ENCODE results near the gene GOLPH3.

The GOLPH3 gene

GRCh38 chr5:32170303-32171151, 3.6 kb downstream of the GOLPH3 start:
- DNase-seq: peak; percentile 51

DNA sequence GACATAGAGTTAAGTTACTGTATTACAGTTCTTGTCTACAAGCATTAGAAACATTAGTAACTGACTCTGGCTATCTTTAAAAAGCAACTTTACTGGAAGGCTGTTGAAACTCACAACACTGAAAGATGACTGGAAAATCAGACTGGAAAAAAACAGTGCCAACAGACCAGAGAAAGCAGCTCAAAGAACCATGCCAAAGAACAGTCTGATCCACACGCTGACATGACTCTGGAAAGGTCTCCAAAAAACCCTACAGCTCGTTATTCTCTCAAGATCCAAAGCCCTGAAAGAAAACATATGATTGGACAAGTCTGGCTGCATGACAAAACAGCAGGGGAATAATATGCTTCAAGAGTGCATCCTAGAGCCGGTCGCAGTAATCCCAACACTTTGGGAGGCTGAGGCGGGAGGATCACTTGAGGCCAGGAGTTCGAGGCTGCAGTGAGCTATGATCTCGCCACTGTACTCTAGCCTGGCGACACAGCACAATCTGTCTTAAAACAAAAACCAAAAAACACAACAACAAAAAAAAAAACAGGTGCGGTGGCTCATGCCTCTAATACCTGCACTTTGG, 5.6 kb downstream of the GOLPH3 start:
- no peak for DNase-seq

DNA sequence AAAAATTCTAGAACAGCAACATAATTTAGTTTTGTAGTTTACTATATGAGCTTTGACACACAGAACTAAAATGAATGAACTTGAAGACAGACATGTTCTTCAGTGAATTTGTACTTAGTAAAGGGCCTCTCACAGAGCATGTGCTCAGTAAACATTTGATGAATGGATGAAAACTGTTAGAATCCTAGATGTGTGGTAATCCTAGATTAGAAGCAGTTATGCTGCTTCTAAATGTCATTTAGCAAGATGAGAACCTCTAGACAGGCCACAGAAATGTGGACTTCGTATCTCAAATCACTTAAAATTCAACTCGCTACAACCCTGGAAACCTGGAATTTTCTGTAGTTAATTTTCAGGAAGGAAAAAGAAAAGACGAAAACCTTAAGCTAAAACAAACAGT, 8.5 kb downstream of the GOLPH3 start:
- no peak for DNase-seq

DNA sequence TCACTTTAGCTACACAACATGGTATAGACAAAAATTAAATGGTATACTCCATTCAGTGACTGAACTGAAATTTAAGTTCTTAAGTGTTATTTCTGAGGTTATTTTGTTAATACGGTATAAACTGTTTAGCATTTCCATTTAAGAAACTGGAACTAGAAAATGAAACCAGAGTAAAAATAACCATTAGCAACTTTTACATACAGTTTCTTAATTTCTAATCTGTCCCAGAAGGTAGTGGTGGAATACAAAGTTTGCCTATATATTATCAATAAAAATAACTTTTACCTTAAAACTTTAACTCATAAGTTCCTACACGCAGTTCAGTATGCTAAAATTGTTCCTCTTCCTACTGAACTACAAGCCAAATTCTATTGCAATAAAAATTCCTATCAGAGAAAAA, 10.3 kb downstream of the GOLPH3 start:
- no peak for DNase-seq

DNA sequence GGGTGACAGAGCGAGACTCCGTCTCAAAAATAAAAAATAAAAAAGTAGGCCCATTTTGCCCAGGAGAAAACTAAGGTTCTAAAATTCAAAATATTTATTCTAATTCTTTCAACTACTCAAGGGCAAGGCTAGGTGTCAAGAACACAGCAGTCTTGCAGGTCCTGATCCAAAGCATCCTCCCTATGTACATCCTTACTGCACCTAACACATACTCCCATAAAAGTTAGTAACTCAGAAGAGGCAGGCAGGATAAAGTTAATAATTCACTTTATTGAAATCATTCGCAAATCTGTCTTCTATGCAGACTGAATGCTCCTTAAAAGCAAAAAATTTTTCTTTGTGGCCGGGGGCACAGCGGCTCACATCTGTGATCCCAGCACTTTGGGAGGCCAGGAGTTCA, 11.1 kb downstream of the GOLPH3 start:
- DNase-seq: no peak

DNA sequence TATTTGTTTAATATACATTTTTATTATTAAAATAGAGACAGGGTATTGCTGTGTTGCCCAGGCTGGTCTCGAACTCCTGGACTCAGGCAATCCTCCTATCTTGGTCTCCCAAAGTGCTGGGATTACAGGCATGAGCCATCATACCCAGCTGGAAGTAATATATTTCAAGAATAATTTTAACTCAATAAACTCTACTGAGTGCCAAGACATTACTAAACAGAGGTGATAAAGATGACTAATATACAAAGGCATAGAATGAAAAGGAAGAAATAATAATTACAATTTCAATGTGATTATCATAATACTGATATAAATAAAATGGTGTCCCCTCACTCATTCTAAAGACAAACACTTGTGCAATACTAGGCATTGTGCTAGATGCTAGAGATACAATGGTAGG, 13.9 kb downstream of the GOLPH3 start:
- DNase-seq: no peak

- DNase-seq: no peak
Measured at GRCh38 chr5:32159328-32160072, 14.6 kb downstream of the GOLPH3 start.

GRCh38 chr5:32158679-32158975, 15.5 kb downstream of the GOLPH3 start:
- no peak for DNase-seq

- no peak for DNase-seq
Measured at GRCh38 chr5:32157078-32157477, 17.0 kb downstream of the GOLPH3 start.

GRCh38 chr5:32156635-32157034, 17.5 kb downstream of the GOLPH3 start:
- DNase-seq: no peak

DNA sequence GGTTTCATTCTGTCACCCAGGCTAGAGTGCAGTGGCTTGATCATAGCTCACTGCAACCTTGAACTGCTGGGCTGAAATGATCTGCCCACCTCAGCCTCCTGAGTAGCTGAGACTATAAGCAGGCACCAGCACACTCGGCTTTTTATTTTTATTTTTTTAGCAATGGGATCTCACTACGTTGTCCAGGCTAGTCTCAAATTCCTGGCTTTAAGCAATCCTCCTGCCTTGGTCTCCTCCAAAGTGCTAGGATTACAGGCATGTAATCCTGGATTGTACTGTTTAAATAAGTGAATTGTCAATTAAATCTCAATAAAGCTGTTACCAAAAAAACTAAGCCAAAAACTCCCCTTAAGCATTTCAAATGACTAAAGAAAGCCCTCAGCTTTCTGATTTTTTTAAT, 18.9 kb downstream of the GOLPH3 start:
- no peak for DNase-seq

GRCh38 chr5:32153723-32154122, 20.4 kb downstream of the GOLPH3 start:
- no peak for DNase-seq

GRCh38 chr5:32151198-32151597, 22.9 kb downstream of the GOLPH3 start:
- DNase-seq: no peak

DNA sequence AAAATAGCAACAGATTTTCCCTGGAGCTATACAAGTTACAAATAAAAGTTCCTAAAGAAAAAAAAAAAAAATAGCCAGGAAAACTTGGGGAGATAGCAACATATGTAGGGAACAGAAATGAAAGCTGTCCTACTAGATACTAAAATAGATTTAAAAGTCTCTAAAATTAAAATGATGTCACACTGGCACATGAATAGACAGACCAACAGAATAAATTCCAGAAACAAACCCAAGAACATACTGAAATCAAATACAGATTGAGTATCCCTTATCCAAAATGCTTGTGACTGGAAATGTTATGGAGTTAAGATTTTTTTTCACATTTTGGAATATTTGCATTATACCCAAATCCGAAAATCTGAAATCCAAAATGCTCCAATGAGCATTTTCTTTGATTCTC, 23.8 kb downstream of the GOLPH3 start:
- no peak for DNase-seq

DNA sequence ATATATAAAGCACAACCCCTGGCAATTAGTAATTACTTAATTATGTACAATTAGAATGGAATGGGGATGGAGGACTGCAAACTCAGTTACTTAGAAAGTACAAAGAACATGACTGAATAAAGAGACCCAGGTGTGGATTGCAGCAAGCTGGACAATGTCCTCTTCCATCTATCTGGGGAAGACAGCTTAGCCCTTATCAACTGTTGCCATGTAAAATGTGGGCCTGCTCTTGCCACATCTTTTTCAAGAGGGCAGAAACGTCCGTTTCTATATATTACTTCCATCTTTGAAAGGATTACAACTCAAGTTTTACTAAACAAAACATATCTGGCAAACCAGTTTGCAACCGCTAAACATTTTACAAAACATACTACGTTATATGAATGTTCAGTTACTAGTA, 26.2 kb downstream of the GOLPH3 start:
- DNase-seq: no peak

GRCh38 chr5:32147236-32147635, 26.9 kb downstream of the GOLPH3 start:
- DNase-seq: no peak

DNA sequence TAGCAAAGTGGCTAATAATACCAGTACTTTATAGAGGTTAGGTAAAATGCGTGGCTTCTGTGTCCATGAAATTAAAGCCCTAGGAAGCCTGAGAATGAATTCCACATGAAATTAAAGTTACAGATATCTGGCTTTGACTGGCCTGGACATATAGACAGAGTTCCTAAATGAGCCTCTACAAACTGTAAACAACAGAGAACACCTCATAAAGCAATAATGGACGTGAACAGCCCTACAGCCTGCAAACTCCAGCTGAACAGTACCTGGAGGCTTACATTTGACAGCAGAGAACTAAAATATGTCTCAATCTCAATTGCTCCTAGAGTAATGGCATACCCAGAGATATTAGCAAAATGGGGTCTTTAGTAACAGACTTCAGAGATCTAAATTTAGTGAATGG, 28.7 kb downstream of the GOLPH3 start:
- DNase-seq: no peak

DNA sequence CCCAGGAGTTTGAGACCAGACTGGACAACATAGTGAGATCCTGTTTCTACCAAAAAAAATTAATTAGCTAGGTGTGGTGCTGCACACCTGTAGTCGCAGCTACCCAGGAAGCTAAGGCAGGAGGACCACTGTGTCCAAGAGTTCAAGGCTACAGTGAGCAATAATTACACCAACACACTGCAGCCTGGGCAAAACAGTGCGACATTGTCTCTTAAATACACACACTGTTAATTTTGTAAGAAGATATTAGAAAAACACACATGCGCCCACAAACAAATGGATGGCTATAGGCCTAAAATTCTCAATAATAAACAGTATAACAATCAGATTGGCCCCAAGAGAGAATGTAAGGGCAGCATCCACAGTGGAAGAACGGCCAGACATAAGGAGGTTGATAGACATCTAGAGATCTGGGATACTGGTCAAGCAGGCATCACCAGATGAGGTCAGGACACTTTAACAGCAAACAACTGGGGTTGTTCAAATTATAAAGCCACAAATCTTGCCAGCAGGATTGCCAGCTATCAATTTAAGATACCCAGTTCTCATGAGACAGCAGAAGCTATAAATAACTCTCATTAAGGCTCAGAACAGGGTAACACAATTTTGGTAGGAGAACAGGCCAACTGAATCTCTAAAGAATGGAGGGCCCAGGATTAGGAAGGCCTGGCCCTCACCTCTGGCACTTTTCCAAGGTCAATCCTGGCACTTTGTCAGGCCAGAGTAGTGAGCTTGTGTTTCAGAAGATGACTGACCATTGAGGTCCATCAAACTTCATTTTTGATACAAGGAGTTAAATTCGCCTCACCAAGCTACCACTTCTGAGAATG, 29.5 kb downstream of the GOLPH3 start:
- DNase-seq: no peak

- no peak for DNase-seq
Measured at GRCh38 chr5:32143617-32144377, 30.3 kb downstream of the GOLPH3 start.

DNA sequence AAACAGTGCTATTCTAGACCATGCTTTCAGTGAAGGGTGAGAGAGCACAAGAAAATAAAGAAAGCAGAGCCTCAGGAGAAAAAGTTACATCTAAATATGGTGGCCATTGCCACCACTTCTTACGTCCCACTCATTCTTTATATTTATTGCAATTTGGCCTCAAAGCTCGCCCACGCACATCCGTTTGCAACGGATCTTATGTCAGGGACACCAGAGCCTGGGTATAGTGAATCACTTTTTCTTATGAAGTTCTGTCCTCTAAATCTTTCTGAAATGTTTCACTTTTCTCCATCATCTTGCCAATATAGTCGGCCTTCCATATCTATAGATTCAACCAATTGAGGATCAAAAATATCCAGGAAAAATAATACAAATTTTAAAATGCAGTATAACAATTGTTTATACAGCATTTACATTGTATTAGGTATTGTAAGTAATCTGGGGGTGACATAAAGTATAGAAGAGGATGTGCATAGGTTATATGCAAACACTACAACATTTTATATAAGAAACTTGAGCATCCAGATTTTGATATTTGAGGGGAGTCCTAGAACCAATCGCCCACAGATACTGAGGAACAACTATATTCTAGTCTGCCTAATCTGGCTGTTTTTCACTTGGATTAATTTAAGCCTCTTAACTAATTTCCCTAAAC, 35.2 kb downstream of the GOLPH3 start:
- DNase-seq: no peak

DNA sequence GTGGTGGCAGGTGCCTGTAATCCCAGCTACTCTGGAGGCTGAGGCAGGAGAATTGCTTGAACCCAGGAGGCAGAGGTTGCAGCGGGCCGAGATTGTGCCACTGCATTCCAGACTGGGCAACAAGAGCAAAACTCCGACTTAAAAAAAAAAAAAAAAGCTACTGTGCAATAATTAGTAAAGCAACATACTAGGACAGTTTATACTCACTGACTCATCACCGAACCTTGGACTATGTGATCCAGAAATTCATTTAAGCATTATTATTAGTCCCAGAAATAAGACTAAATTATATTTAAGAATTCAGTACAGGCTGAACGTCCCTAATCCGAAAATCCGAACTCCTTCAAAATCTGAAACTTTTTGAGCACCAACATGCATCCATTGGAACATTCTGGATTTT, 37.8 kb downstream of the GOLPH3 start:
- no peak for DNase-seq

DNA sequence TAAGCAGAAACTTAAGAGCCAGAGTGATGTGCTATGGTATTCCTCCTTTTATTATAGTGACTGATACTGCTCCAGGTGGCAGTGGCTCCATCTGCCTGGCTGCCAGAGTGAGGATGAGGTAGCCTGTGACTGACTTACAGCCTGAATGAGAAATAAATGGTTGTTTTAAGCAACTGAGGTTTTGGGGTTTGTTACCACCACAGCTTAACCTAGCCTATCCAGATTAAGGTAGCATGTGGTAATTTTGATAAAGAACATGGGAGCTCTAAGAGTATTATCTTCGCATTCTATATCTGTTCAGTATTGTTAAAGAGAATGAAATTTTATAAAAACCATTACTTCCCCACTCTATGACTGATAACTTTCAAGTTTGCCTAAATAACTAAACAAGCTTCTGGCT, 39.0 kb downstream of the GOLPH3 start:
- no peak for DNase-seq
